Neutrophil (primary cell): ENCODE measurements around the gene ATAD3A.
"Not testable (repeated sequence)": the region's sequence is repeated elsewhere in the genome, so short reads cannot be mapped to it uniquely, and the experiment has no call there.

Experiments used
- H3K27ac ChIP-seq: fragments of 200-600 bp; sonication (generic); 2 replicates; pipeline ENCODE4 v1.5.1; 2016; ENCODE audit warnings: mild to moderate bottlenecking, moderate library complexity
- H3K27me3 ChIP-seq: fragments of 200-600 bp; sonication (generic); 2 replicates; pipeline ENCODE4 v1.6.0; 2016; ENCODE audit warnings: mild to moderate bottlenecking
- H3K36me3 ChIP-seq: fragments of 200-600 bp; sonication (generic); 2 replicates; pipeline ENCODE4 v1.5.1; 2017
- H3K4me1 ChIP-seq, 2 experiments: fragments of 200-600 bp in 1 of 2; sonication (generic) in 1 of 2; 1 replicate in 1 of 2; 2 replicates in 1 of 2; pipeline versions ENCODE4 v1.5.1 to v1.6.1; 2013 to 2016; ENCODE audit warnings: low read depth in 1 of 2, low read length in 1 of 2, mild to moderate bottlenecking in 1 of 2, moderate library complexity in 1 of 2; ENCODE audit not compliant: control insufficient read depth in 1 of 2, insufficient read depth in 1 of 2
- H3K4me3 ChIP-seq, 2 experiments: fragments of 200-600 bp in 1 of 2; sonication (generic) in 1 of 2; 1 replicate in 1 of 2; 2 replicates in 1 of 2; pipeline ENCODE4 v1.5.1; 2013 to 2016; ENCODE audit warnings: low read depth in 1 of 2, low read length in 1 of 2, mild to moderate bottlenecking in 1 of 2, moderate library complexity in 1 of 2
- H3K9me3 ChIP-seq: fragments of 200-600 bp; sonication (generic); 2 replicates; pipeline ENCODE4 v1.5.1; 2016
- CTCF ChIP-seq: fragments of 200-600 bp; sonication (generic); IDR thresholded peaks from 2 replicates; pipeline ENCODE4 v1.5.1; 2016; ENCODE audit warnings: antibody characterized with exemption

The ATAD3A gene

GRCh38 chr1:1507305-1507704 is 4.7 kb upstream of the ATAD3A start:
- Histone ChIP-seq H3K36me3 (no peaks in the 10 kb centered on the region), H3K27me3 (no peaks in the 10 kb centered on the region), H3K27ac (no peak overlapping the region), H3K9me3 (no peaks in the 10 kb centered on the region), H3K4me1 (peaks cover 12 to 18% of the 10 kb centered on the region in 2 experiments), H3K4me3 (no peak overlapping the region)
- TF ChIP-seq CTCF, result no peak

- not testable (repeated sequence) for H3K36me3 ChIP-seq, H3K27ac ChIP-seq, H3K4me3 ChIP-seq, H3K9me3 ChIP-seq, H3K27me3 ChIP-seq
- H3K4me1 ChIP-seq, result peaks cover 15 to 23% of the 10 kb centered on the region in 2 experiments
These were observed 3.0 kb upstream of the ATAD3A start for GRCh38 chr1:1508775-1509464.

GRCh38 chr1:1509465-1509850 is 2.5 kb upstream of the ATAD3A start:
- H3K4me3 ChIP-seq, H3K36me3 ChIP-seq, H3K27ac ChIP-seq, H3K9me3 ChIP-seq, H3K27me3 ChIP-seq: not testable (repeated sequence)
- H3K4me1 ChIP-seq, result peaks cover 15 to 23% of the 10 kb centered on the region in 2 experiments

- Histone ChIP-seq H3K4me1 (peaks cover 12 to 13% of the 10 kb centered on the region in 2 experiments), H3K9me3 (no peaks in the 10 kb centered on the region), H3K27ac (peak overlapping the region; percentile 78), H3K36me3 (no peaks in the 10 kb centered on the region), H3K4me3 (peak overlapping the region; percentile 75 to 90), H3K27me3 (no peaks in the 10 kb centered on the region)
- no peak for TF ChIP-seq CTCF
These were observed 940 bp upstream of the ATAD3A start for GRCh38 chr1:1510912-1511532.

- H3K4me3 ChIP-seq, result peak overlapping the region; percentile 75 to 90
- not testable (repeated sequence) for H3K27me3 ChIP-seq, H3K27ac ChIP-seq, H3K36me3 ChIP-seq, H3K9me3 ChIP-seq
- peaks cover 12 to 13% of the 10 kb centered on the region in 2 experiments for H3K4me1 ChIP-seq
These were observed 463 bp downstream of the ATAD3A start for GRCh38 chr1:1512425-1512824.

GRCh38 chr1:1513675-1514074 is 1.7 kb downstream of the ATAD3A start:
- Histone ChIP-seq H3K36me3 (peaks cover 10% of the 10 kb centered on the region), H3K4me1 (peaks cover 12 to 13% of the 10 kb centered on the region in 2 experiments)
- H3K27ac ChIP-seq, H3K9me3 ChIP-seq, H3K27me3 ChIP-seq, H3K4me3 ChIP-seq: not testable (repeated sequence)

- H3K27me3 ChIP-seq, H3K27ac ChIP-seq, H3K4me3 ChIP-seq, H3K9me3 ChIP-seq: not testable (repeated sequence)
- Histone ChIP-seq H3K4me1 (peaks cover 12 to 13% of the 10 kb centered on the region in 2 experiments), H3K36me3 (peaks cover 11% of the 10 kb centered on the region)
These were observed 2.4 kb downstream of the ATAD3A start for GRCh38 chr1:1514376-1514775.

GRCh38 chr1:1516923-1517322 is 5.0 kb downstream of the ATAD3A start:
- peaks cover 28% of the 10 kb centered on the region for H3K36me3 ChIP-seq
- H3K4me3 ChIP-seq, H3K9me3 ChIP-seq, H3K27me3 ChIP-seq, H3K27ac ChIP-seq, H3K4me1 ChIP-seq: not testable (repeated sequence)
